SK-N-SH treated with all-trans-retinoic acid at 6 μM for 48 hours (cell line): ENCODE data around the gene RNF135.

Experiments
- ATAC-seq: fragments of 200-7000 bp; cut with Tn5 transposase; 3 replicates; pipeline ENCODE4 v1.9.1; 2020; ENCODE audit warnings: mild to moderate bottlenecking, moderate library complexity
- ARNTL ChIP-seq: fragments of 450-650 bp; formaldehyde crosslinking; IDR thresholded peaks from 2 replicates; pipeline ENCODE4 v1.5.0; 2020; ENCODE audit warnings: low read depth, mild to moderate bottlenecking, moderate library complexity, borderline replicate concordance
- BACH2 ChIP-seq: fragments of 250-450 bp; sonication (Bioruptor Pico); IDR thresholded peaks from 2 replicates; pipeline ENCODE4 v1.9.0; 2021; ENCODE audit warnings: mild to moderate bottlenecking, borderline replicate concordance
- CSDC2 ChIP-seq: fragments of 250-450 bp; sonication (Bioruptor Pico); IDR thresholded peaks from 2 replicates; pipeline ENCODE4 v1.5.0; 2020; ENCODE audit warnings: mild to moderate bottlenecking, moderate library complexity
- GLIS3 ChIP-seq: fragments of 250-450 bp; sonication (Bioruptor Pico); IDR thresholded peaks from 2 replicates; pipeline ENCODE4 v1.5.0; 2020; ENCODE audit warnings: mild to moderate bottlenecking, moderate library complexity
- ISL1 ChIP-seq: fragments of 250-450 bp; sonication (Bioruptor Pico); IDR thresholded peaks from 2 replicates; pipeline ENCODE4 v2.1.2; 2022; ENCODE audit warnings: mild to moderate bottlenecking, moderate library complexity
- OSR1 ChIP-seq: fragments of 250-450 bp; sonication (Bioruptor Pico); IDR thresholded peaks from 2 replicates; pipeline ENCODE4 v1.8.0; 2022; ENCODE audit warnings: moderate library complexity, mild to moderate bottlenecking, inconsistent platforms
- PPARA ChIP-seq: fragments of 250-450 bp; sonication (Bioruptor Pico); IDR thresholded peaks from 2 replicates; pipeline ENCODE4 v1.5.0; 2020; ENCODE audit warnings: mild to moderate bottlenecking, borderline replicate concordance
- RARB ChIP-seq: fragments of 250-450 bp; sonication (Bioruptor Pico); IDR thresholded peaks from 2 replicates; pipeline ENCODE4 v1.8.0; 2021; ENCODE audit warnings: mild to moderate bottlenecking, moderate library complexity
- TCF4 ChIP-seq: fragments of 250-450 bp; sonication (Bioruptor Pico); IDR thresholded peaks from 2 replicates; pipeline ENCODE4 v1.8.0; 2021; ENCODE audit warnings: mild to moderate bottlenecking, moderate library complexity, borderline replicate concordance
- TOX ChIP-seq: fragments of 250-450 bp; sonication (Bioruptor Pico); IDR thresholded peaks from 2 replicates; pipeline ENCODE4 v1.8.0; 2021; ENCODE audit warnings: mild to moderate bottlenecking, moderate library complexity, borderline replicate concordance
- ZC3H10 ChIP-seq: fragments of 250-450 bp; sonication (Bioruptor Pico); IDR thresholded peaks from 2 replicates; pipeline ENCODE4 v1.5.1; 2021; ENCODE audit warnings: mild to moderate bottlenecking, moderate library complexity
- ZFP3 ChIP-seq: fragments of 250-450 bp; sonication (Bioruptor Pico); IDR thresholded peaks from 2 replicates; pipeline ENCODE4 v1.5.0; 2020; ENCODE audit warnings: mild to moderate bottlenecking, moderate library complexity
- ZFP30 ChIP-seq: fragments of 450-650 bp; formaldehyde crosslinking; IDR thresholded peaks from 2 replicates; pipeline ENCODE4 v1.5.0; 2022; ENCODE audit warnings: mild to moderate bottlenecking, moderate library complexity
- ZNF565 ChIP-seq: fragments of 450-650 bp; formaldehyde crosslinking; conservative IDR thresholded peaks from 2 replicates; pipeline ENCODE4 v1.5.0; 2020; ENCODE audit warnings: low read depth, mild to moderate bottlenecking, moderate library complexity
- ZNF70 ChIP-seq: fragments of 450-650 bp; formaldehyde crosslinking; IDR thresholded peaks from 2 replicates; pipeline ENCODE4 v1.5.0; 2020; ENCODE audit warnings: mild to moderate bottlenecking, moderate library complexity
- ZNF8 ChIP-seq: fragments of 450-650 bp; formaldehyde crosslinking; IDR thresholded peaks from 2 replicates; pipeline ENCODE4 v1.5.0; 2020; ENCODE audit warnings: mild to moderate bottlenecking, moderate library complexity
- TF ChIP-seq, protein P1 (sequence below): fragments of 250-450 bp; sonication (Bioruptor Pico); IDR thresholded peaks from 2 replicates; pipeline ENCODE4 v1.5.1; 2020; ENCODE audit warnings: low read depth, mild to moderate bottlenecking, moderate library complexity
- TF ChIP-seq, protein P2 (sequence below): fragments of 250-450 bp; sonication (Bioruptor Pico); IDR thresholded peaks from 2 replicates; pipeline ENCODE4 v1.5.1; 2021; ENCODE audit warnings: mild to moderate bottlenecking, moderate library complexity
- TF ChIP-seq, protein P3 (sequence below): fragments of 250-450 bp; sonication (Bioruptor Pico); IDR thresholded peaks from 2 replicates; pipeline ENCODE4 v1.5.0; 2020; ENCODE audit warnings: mild to moderate bottlenecking, moderate library complexity
- TF ChIP-seq, protein P4 (sequence below): fragments of 250-450 bp; sonication (Bioruptor Pico); IDR thresholded peaks from 2 replicates; pipeline ENCODE4 v1.8.0; 2020; ENCODE audit warnings: mild to moderate bottlenecking, moderate library complexity, borderline replicate concordance
- TF ChIP-seq, protein P5 (sequence below): fragments of 250-450 bp; sonication (Bioruptor Pico); IDR thresholded peaks from 2 replicates; pipeline ENCODE4 v1.8.0; 2021; ENCODE audit warnings: low read depth, mild to moderate bottlenecking, moderate library complexity, borderline replicate concordance

The RNF135 gene

DNA sequence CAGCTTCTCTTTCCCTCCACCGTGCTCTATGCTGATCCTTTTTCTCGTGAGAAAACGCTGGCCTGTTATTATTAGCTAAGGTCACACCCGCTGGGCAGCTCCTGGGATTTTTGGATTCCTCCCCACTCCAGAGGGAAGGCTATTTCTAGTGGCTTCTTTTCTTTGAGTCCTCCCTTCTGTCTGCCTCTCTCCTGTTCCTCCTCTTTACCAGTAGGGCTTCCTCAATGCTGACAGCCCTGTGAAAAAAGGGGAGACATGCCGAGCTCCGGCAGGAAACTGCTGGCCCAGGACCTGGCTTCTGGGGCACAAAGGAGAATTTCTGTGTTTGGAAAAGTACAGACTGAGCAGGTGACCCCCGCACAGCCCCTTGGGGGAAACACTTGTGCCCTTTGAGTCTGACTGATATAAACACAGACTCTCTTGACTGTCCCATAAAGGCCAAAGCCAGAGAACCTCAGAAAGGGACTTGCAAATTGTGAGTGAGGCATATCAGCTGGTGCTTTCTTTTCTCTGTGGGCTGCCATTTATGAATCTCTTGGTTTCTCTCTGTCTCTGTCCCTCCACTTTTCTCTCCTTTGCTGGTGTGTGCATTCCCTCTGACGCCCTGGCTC lies 14.0 kb upstream of the RNF135 start (continued):
- TF ChIP-seq ZC3H10 (CRISPR knock-in tag) = no peak

DNA sequence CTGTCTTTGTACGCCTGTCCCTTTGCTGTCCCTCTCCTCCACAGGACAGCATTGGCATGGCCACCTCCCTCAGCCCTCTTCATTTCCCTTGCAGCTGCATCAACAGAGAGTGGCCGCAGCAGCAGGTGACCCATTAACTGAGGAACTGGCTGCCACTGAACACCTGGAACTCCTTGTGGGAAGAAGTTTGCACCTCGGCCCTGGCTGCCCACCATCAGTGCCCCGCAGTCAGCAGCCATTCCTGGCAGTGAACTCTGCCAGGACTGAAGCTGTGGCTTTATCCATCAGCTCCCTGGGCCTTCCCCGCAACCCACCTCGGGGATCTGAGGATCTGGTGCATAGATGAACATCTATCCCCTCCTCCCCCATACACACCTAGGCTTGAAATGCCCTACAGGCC lies 13.1 kb upstream of the RNF135 start:
- ATAC-seq = no peak
- TF ChIP-seq, protein P1, sequence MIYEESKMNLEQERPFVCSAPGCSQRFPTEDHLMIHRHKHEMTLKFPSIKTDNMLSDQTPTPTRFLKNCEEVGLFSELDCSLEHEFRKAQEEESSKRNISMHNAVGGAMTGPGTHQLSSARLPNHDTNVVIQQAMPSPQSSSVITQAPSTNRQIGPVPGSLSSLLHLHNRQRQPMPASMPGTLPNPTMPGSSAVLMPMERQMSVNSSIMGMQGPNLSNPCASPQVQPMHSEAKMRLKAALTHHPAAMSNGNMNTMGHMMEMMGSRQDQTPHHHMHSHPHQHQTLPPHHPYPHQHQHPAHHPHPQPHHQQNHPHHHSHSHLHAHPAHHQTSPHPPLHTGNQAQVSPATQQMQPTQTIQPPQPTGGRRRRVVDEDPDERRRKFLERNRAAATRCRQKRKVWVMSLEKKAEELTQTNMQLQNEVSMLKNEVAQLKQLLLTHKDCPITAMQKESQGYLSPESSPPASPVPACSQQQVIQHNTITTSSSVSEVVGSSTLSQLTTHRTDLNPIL (CRISPR knock-in tag) = no peak
- no peak for TF ChIP-seq ISL1
- no peak for TF ChIP-seq CSDC2 (CRISPR knock-in tag)
- no peak for TF ChIP-seq TOX (CRISPR knock-in tag)
- TF ChIP-seq, protein P2, sequence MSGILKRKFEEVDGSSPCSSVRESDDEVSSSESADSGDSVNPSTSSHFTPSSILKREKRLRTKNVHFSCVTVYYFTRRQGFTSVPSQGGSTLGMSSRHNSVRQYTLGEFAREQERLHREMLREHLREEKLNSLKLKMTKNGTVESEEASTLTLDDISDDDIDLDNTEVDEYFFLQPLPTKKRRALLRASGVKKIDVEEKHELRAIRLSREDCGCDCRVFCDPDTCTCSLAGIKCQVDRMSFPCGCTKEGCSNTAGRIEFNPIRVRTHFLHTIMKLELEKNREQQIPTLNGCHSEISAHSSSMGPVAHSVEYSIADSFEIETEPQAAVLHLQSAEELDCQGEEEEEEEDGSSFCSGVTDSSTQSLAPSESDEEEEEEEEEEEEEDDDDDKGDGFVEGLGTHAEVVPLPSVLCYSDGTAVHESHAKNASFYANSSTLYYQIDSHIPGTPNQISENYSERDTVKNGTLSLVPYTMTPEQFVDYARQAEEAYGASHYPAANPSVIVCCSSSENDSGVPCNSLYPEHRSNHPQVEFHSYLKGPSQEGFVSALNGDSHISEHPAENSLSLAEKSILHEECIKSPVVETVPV (CRISPR knock-in tag) = no peak
- TF ChIP-seq ZNF70 (CRISPR knock-in tag) = no peak
- TF ChIP-seq RARB = no peak
- TF ChIP-seq BACH2 (CRISPR knock-in tag) = no peak
- TF ChIP-seq, protein P3, sequence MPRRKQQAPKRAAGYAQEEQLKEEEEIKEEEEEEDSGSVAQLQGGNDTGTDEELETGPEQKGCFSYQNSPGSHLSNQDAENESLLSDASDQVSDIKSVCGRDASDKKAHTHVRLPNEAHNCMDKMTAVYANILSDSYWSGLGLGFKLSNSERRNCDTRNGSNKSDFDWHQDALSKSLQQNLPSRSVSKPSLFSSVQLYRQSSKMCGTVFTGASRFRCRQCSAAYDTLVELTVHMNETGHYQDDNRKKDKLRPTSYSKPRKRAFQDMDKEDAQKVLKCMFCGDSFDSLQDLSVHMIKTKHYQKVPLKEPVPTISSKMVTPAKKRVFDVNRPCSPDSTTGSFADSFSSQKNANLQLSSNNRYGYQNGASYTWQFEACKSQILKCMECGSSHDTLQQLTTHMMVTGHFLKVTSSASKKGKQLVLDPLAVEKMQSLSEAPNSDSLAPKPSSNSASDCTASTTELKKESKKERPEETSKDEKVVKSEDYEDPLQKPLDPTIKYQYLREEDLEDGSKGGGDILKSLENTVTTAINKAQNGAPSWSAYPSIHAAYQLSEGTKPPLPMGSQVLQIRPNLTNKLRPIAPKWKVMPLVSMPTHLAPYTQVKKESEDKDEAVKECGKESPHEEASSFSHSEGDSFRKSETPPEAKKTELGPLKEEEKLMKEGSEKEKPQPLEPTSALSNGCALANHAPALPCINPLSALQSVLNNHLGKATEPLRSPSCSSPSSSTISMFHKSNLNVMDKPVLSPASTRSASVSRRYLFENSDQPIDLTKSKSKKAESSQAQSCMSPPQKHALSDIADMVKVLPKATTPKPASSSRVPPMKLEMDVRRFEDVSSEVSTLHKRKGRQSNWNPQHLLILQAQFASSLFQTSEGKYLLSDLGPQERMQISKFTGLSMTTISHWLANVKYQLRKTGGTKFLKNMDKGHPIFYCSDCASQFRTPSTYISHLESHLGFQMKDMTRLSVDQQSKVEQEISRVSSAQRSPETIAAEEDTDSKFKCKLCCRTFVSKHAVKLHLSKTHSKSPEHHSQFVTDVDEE = no peak

DNA sequence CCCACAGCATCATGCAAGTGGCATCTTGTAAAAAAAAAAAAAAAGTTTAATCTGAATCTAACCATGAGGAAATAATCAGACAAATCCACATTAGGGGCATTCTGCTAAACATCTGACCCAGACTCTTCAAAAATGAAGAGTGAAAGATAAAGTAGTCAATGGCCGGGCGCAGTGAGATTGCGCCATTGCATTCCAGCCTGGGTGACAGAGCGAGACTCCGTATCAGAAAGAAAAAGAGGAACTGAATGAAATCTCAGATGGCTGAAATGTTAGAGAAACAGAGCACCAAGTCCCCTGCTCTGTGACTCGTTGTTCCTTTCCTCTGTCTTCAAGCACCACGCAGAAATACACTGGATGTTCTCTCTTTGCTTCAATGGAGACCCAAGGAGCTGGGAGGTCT lies 12.7 kb upstream of the RNF135 start:
- TF ChIP-seq ISL1 = no peak
- no peak for TF ChIP-seq PPARA (CRISPR knock-in tag)
- no peak for TF ChIP-seq TCF4 (CRISPR knock-in tag)
- TF ChIP-seq, protein P4, sequence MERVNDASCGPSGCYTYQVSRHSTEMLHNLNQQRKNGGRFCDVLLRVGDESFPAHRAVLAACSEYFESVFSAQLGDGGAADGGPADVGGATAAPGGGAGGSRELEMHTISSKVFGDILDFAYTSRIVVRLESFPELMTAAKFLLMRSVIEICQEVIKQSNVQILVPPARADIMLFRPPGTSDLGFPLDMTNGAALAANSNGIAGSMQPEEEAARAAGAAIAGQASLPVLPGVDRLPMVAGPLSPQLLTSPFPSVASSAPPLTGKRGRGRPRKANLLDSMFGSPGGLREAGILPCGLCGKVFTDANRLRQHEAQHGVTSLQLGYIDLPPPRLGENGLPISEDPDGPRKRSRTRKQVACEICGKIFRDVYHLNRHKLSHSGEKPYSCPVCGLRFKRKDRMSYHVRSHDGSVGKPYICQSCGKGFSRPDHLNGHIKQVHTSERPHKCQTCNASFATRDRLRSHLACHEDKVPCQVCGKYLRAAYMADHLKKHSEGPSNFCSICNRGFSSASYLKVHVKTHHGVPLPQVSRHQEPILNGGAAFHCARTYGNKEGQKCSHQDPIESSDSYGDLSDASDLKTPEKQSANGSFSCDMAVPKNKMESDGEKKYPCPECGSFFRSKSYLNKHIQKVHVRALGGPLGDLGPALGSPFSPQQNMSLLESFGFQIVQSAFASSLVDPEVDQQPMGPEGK = no peak
- TF ChIP-seq ZNF8 (CRISPR knock-in tag) = no peak
- TF ChIP-seq OSR1 = no peak
- no peak for TF ChIP-seq CSDC2 (CRISPR knock-in tag)
- TF ChIP-seq, protein P5, sequence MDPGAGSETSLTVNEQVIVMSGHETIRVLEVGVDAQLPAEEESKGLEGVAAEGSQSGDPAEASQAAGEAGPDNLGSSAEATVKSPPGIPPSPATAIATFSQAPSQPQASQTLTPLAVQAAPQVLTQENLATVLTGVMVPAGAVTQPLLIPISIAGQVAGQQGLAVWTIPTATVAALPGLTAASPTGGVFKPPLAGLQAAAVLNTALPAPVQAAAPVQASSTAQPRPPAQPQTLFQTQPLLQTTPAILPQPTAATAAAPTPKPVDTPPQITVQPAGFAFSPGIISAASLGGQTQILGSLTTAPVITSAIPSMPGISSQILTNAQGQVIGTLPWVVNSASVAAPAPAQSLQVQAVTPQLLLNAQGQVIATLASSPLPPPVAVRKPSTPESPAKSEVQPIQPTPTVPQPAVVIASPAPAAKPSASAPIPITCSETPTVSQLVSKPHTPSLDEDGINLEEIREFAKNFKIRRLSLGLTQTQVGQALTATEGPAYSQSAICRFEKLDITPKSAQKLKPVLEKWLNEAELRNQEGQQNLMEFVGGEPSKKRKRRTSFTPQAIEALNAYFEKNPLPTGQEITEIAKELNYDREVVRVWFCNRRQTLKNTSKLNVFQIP (CRISPR knock-in tag) = no peak
- TF ChIP-seq, protein P3 = no peak
- no peak for TF ChIP-seq BACH2 (CRISPR knock-in tag)
- no peak for TF ChIP-seq ZC3H10 (CRISPR knock-in tag)
- TF ChIP-seq ZFP3 (CRISPR knock-in tag) = no peak
- no peak for TF ChIP-seq GLIS3
- no peak for TF ChIP-seq ZFP30 (CRISPR knock-in tag)
- TF ChIP-seq RARB = no peak
- TF ChIP-seq, protein P1 (CRISPR knock-in tag) = no peak
- no peak for TF ChIP-seq ZNF565
- TF ChIP-seq, protein P2 (CRISPR knock-in tag) = no peak
- no peak for TF ChIP-seq ARNTL (CRISPR knock-in tag)

More for the DNA sequence above, 12.7 kb upstream of the RNF135 start:
- no peak for ATAC-seq
